Testis (tissue), 3 donors: ENCODE data around the gene TDRD9. TPM values are rescaled to one million over a fixed set of nuclear protein-coding genes. Genes with fewer than 3 reads are reported as not detected.

Experiments
- DNase-seq: peaks from one replicate; pipeline ENCODE4 v3.0.0-alpha.2; 2019
- H3K27ac ChIP-seq, 2 donors: fragments of 200-600 bp; sonication (generic); one replicate each; pipeline ENCODE4 v1.5.1; 2019
- H3K27me3 ChIP-seq: fragments of 200-600 bp; sonication (generic); one replicate; pipeline ENCODE4 v1.5.1; 2019
- H3K36me3 ChIP-seq: fragments of 200-600 bp; sonication (generic); one replicate; pipeline ENCODE4 v1.5.1; 2017; ENCODE audit warnings: low read depth; ENCODE audit errors: missing control alignments
- H3K4me1 ChIP-seq: fragments of 200-600 bp; sonication (generic); one replicate; pipeline ENCODE4 v1.5.1; 2019
- H3K4me3 ChIP-seq, 2 donors: fragments of 200-600 bp; sonication (generic); one replicate each; pipeline ENCODE4 v1.5.1; 2017 to 2019
- H3K9me3 ChIP-seq: fragments of 200-600 bp; sonication (generic); one replicate; pipeline ENCODE4 v1.5.1; 2017
- CTCF ChIP-seq, 3 experiments: fragments of 450-650 bp in 2 of 3; fragments of 200-600 bp in 1 of 3; sonication (generic) in 1 of 3; IDR thresholded peaks; one replicate each; pipeline ENCODE4 v1.5.1; 2016 to 2019; ENCODE audit warnings: antibody characterized with exemption in 3 of 3, mild to moderate bottlenecking in 2 of 3, moderate library complexity in 1 of 3
- POLR2A ChIP-seq: fragments of 450-650 bp; IDR thresholded peaks from one replicate; pipeline ENCODE4 v1.6.1; 2017; ENCODE audit warnings: antibody characterized with exemption, mild to moderate bottlenecking, moderate library complexity
- WGBS, 2 donors: methylation state at CpG; one replicate each; pipeline ENCODE4 v1.1.5; 2018; 5-methylcytosine and 5-hydroxymethylcytosine counted together
- intact Hi-C: fragments of 100-400 bp; cut with DNase I; formaldehyde crosslinking; loops from one replicate; pipeline ENCODE4 v1.15.1; 2023; ENCODE audit warnings: low total_unique reads
- polyA plus RNA-seq: library from polyadenylated mRNA; stranded (reverse); fragments of 350-450 nt; fragmentation: Illumina TruSeq; extraction: RNeasy Lipid Tissue Mini Kit (QIAGEN cat#74804); gene quantifications from one replicate; pipeline ENCODE4 v1.2.3, GENCODE V29; 2014; ENCODE audit warnings: low read depth, low replicate concordance; ENCODE audit not compliant: insufficient read depth
- small RNA-seq, 2 donors: library from RNA; depleted of rRNA; stranded (forward); fragments of <200 nt; gene quantifications; one replicate each; pipeline ENCODE3, GENCODE V24; 2016
- total RNA-seq, 2 donors: library from RNA; depleted of rRNA; stranded (reverse); fragments of >200 nt; gene quantifications; one replicate each; pipeline ENCODE4 v1.2.3, GENCODE V29; 2016

TDRD9 gene
- total and polyA plus RNA-seq, 3 donors from 2014 or later: 41.8 to 72.8 (median 68.5) TPM

DNA sequence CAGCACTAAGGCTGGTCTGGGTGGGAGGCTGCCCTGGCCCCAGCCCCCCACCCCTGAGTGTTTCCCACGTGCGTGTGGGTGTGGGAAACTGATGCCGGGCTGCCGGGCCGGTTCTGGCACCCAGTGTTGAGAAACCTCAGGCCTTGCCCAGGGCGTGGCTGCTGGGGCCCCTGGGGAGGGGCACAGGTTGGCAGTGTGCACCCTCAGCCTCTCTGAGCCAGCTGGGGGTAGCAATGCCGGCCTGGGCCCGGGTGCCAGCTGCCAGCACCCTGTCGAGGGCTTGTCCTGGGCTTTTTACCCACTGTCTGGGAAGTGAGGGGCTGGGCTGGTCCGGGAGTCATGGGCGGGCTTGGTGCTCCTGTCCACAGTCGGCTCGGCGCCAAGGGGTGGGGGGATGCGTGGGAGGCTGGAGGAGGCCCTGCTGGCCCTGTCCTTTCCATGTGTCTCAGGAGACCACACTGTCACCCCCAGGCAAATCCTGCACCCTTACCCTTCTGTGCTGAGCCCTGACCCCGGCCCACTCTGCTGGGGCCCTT is 172.9 kb downstream of the TDRD9 start:
- 84% methylated on average over 16 of the region's 16 CpGs; no CpG with 5 or more reads in 1 of the 2 donors for whole genome bisulfite sequencing, 2 donors

GRCh38 chr14:104101651-104102281 is 173.5 kb downstream of the TDRD9 start:
- intact Hi-C loops: no loop called here
- Histone ChIP-seq H3K27me3 (no peaks in the 10 kb centered on the region), H3K9me3 (no peaks in the 10 kb centered on the region), H3K4me1 (no peaks in the 10 kb centered on the region), H3K4me3 (no peak overlapping the region), H3K36me3 (no peaks in the 10 kb centered on the region), H3K27ac (no peak overlapping the region)
- 92 to 93% methylated on average over 8 to 16 of the region's 16 CpGs for WGBS, 2 donors
- TF ChIP-seq POLR2A (no peak), CTCF (IDR thresholded peaks at IDR 0.05) (no peak)
- no peak for DNase-seq

More for the DNA sequence above, 172.9 kb downstream of the TDRD9 start:
- H3K4me1 ChIP-seq: no peaks in the 10 kb centered on the region
- no peak overlapping the region for H3K4me3 ChIP-seq
- no peaks in the 10 kb centered on the region for H3K9me3 ChIP-seq
- no peak for TF ChIP-seq POLR2A
- TF ChIP-seq CTCF (IDR thresholded peaks at IDR 0.05): no peak
- no peak for DNase-seq
- intact Hi-C loops: no loop called here
- H3K27ac ChIP-seq: no peak overlapping the region
- no peaks in the 10 kb centered on the region for H3K27me3 ChIP-seq
- no peaks in the 10 kb centered on the region for H3K36me3 ChIP-seq

Small RNA genes within 50 kb of the gene (small RNA-seq; reads per million reads assigned to genes)
- 0 reads per million in 2 donors for gene RN7SL634P

Other genes with a start within 250 kb of the TDRD9 start
- gene XRCC3, start 213.0 kb upstream of the TDRD9 start, total RNA-seq: 10 to 100 TPM; 40.3 to 41.1 TPM
- gene XRCC3, start 213.0 kb upstream of the TDRD9 start, polyA plus RNA-seq: 16.6 TPM
- gene ZFYVE21, start 212.6 kb upstream of the TDRD9 start, total RNA-seq: 100 to 1,000 TPM; 194 to 251 TPM
- gene ZFYVE21, start 212.6 kb upstream of the TDRD9 start, polyA plus RNA-seq: 86.4 TPM
- gene PPP1R13B, start 80.9 kb upstream of the TDRD9 start, total RNA-seq: 10 to 100 TPM; 73.1 to 82.4 TPM
- gene PPP1R13B, start 80.9 kb upstream of the TDRD9 start, polyA plus RNA-seq: 89.2 TPM
- gene RD3L, start 14.1 kb downstream of the TDRD9 start, total RNA-seq: not detected
- gene RD3L, start 14.1 kb downstream of the TDRD9 start, polyA plus RNA-seq: not detected
- gene ASPG, start 157.2 kb downstream of the TDRD9 start, total RNA-seq: 1 to 10 TPM; 2.7 to 3.7 TPM
- 3.3 TPM for gene ASPG, start 157.2 kb downstream of the TDRD9 start, polyA plus RNA-seq
- gene KIF26A, start 210.1 kb downstream of the TDRD9 start, total RNA-seq: 10 to 100 TPM; 18.3 to 21.2 TPM
- 5.6 TPM for gene KIF26A, start 210.1 kb downstream of the TDRD9 start, polyA plus RNA-seq